ENCODE results near the gene RALA.
"Not testable (repeated sequence)": the region's sequence is repeated elsewhere in the genome, so short reads cannot be mapped to it uniquely, and the experiment has no call there.

RALA gene

GRCh38 chr7:39645482-39646407 is 22.4 kb downstream of the RALA start:
- no peak for DNase-seq (ENCODE audit: low read depth in 3 of 3, low spot score in 1 of 3)

GRCh38 chr7:39647816-39648215 is 24.4 kb downstream of the RALA start:
- no peak for DNase-seq (ENCODE audit: low read depth in 3 of 3, low spot score in 1 of 3)

- no peak for DNase-seq (ENCODE audit: low read depth in 3 of 3, low spot score in 1 of 3)
Observed at GRCh38 chr7:39650676-39651075, 27.3 kb downstream of the RALA start.

GRCh38 chr7:39651265-39651664 is 27.9 kb downstream of the RALA start:
- DNase-seq (ENCODE audit: low read depth in 3 of 3, low spot score in 1 of 3), result no peak

GRCh38 chr7:39656415-39656814 is 33.0 kb downstream of the RALA start:
- no peak for DNase-seq (ENCODE audit: low read depth in 3 of 3, low spot score in 1 of 3)

- DNase-seq (ENCODE audit: low read depth in 3 of 3, low spot score in 1 of 3), result no peak
Observed at GRCh38 chr7:39659356-39660013, 36.1 kb downstream of the RALA start.

GRCh38 chr7:39661960-39662359 is 38.6 kb downstream of the RALA start:
- DNase-seq (ENCODE audit: low read depth in 3 of 3, low spot score in 1 of 3), result no peak

GRCh38 chr7:39663263-39663662 is 39.9 kb downstream of the RALA start:
- no peak for DNase-seq (ENCODE audit: low read depth in 3 of 3, low spot score in 1 of 3)

- DNase-seq (ENCODE audit: low read depth in 3 of 3, low spot score in 1 of 3), result no peak
Observed at GRCh38 chr7:39664057-39664456, 40.7 kb downstream of the RALA start.

GRCh38 chr7:39664585-39664984 is 41.2 kb downstream of the RALA start:
- DNase-seq (ENCODE audit: low read depth in 3 of 3, low spot score in 1 of 3), result no peak

- no peak for DNase-seq (ENCODE audit: low read depth in 3 of 3, low spot score in 1 of 3)
Observed at GRCh38 chr7:39666562-39666961, 43.2 kb downstream of the RALA start.

GRCh38 chr7:39667341-39667923 is 44.1 kb downstream of the RALA start:
- no peak for DNase-seq (ENCODE audit: low read depth in 3 of 3, low spot score in 1 of 3)

- not testable (repeated sequence) for DNase-seq (ENCODE audit: low read depth in 3 of 3, low spot score in 1 of 3)
Observed at GRCh38 chr7:39668280-39668679, 44.9 kb downstream of the RALA start.

GRCh38 chr7:39670052-39670451 is 46.7 kb downstream of the RALA start:
- no peak for DNase-seq (ENCODE audit: low read depth in 3 of 3, low spot score in 1 of 3)

GRCh38 chr7:39670934-39671333 is 47.6 kb downstream of the RALA start:
- no peak for DNase-seq (ENCODE audit: low read depth in 3 of 3, low spot score in 1 of 3)

GRCh38 chr7:39672176-39672575 is 48.8 kb downstream of the RALA start:
- no peak for DNase-seq (ENCODE audit: low read depth in 3 of 3, low spot score in 1 of 3)

GRCh38 chr7:39673868-39674267 is 50.5 kb downstream of the RALA start:
- no peak for DNase-seq (ENCODE audit: low read depth in 3 of 3, low spot score in 1 of 3)

- DNase-seq (ENCODE audit: low read depth in 3 of 3, low spot score in 1 of 3), result no peak
Observed at GRCh38 chr7:39674406-39674805, 51.0 kb downstream of the RALA start.

- no peak for DNase-seq (ENCODE audit: low read depth in 3 of 3, low spot score in 1 of 3)
Observed at GRCh38 chr7:39676346-39676745, 53.0 kb downstream of the RALA start.

- no peak for DNase-seq (ENCODE audit: low read depth in 3 of 3, low spot score in 1 of 3)
Observed at GRCh38 chr7:39678930-39679709, 55.7 kb downstream of the RALA start.

GRCh38 chr7:39679874-39680273 is 56.5 kb downstream of the RALA start:
- DNase-seq (ENCODE audit: low read depth in 3 of 3, low spot score in 1 of 3), result not testable (repeated sequence)
